ENCODE results near the gene CDH4. TPM values are rescaled to one million over a fixed set of nuclear protein-coding genes. Genes with fewer than 3 reads are reported as not detected.
A peak's percentile ranks its signal among the peaks of the same experiment; 100 is the strongest.

CDH4 gene
- total and polyA plus RNA-seq, 2 of the 4 experiments (the other 2 are of a cell fraction): 1.6 to 3.5 TPM

- Histone ChIP-seq H3K23ac (ENCODE audit: low read depth, low read length) (no peak overlapping the region), H3K4me1 (ENCODE audit: control insufficient read depth, insufficient read depth, low read length) (no peaks in the 10 kb centered on the region), H4K5ac (ENCODE audit: low read depth, low read length) (no peak overlapping the region), H3K56ac (ENCODE audit: extremely low read depth, insufficient read depth, low read length) (no peak overlapping the region), H3K4me2 (ENCODE audit: low read depth, low read length) (no peak overlapping the region), H3K9ac (ENCODE audit: low read depth, low read length) (no peak overlapping the region), H4K8ac (ENCODE audit: low read depth in 2 of 2, low read length in 2 of 2) (no peak overlapping the region), H3K4me3 (ENCODE audit: insufficient read depth, low read depth, low read length) (no peak overlapping the region), H2BK5ac (ENCODE audit: low read depth, low read length, poor library complexity, severe bottlenecking) (no peak overlapping the region), H3K27ac (ENCODE audit: insufficient read depth, low read length) (no peak overlapping the region), H2AFZ (replicated peaks; ENCODE audit: low read length, poor library complexity) (no peak overlapping the region), H2BK120ac (ENCODE audit: low read depth, low read length) (no peak overlapping the region), H3K18ac (ENCODE audit: low read depth, low read length) (no peak overlapping the region), H2AK5ac (ENCODE audit: low read depth, low read length) (no peak overlapping the region), H4K20me1 (ENCODE audit: insufficient read depth, low read length) (no peaks in the 10 kb centered on the region), H3K14ac (replicated peaks; ENCODE audit: low read depth, low read length) (no peak overlapping the region), H3K27me3 (ENCODE audit: control insufficient read depth, insufficient read depth, low read length) (no peaks in the 10 kb centered on the region), H2BK20ac (ENCODE audit: low read depth, low read length) (no peak overlapping the region), H2AK9ac (replicated peaks; ENCODE audit: low read depth, low read length, poor library complexity) (peak overlapping the region; percentile 24), H3K79me1 (ENCODE audit: low read depth in 1 of 2, low read length in 2 of 2) (no peaks in the 10 kb centered on the region), H2BK15ac (ENCODE audit: low read depth, low read length) (no peak overlapping the region), H3K4ac (ENCODE audit: low read depth, low read length) (no peak overlapping the region), H3K36me3 (ENCODE audit: control insufficient read depth, insufficient read depth, low read length) (no peaks in the 10 kb centered on the region), H3K9me3 (ENCODE audit: control insufficient read depth, insufficient read depth, low read length) (no peaks in the 10 kb centered on the region), H3K9me1 (ENCODE audit: insufficient read depth, low read length) (no peaks in the 10 kb centered on the region), H4K91ac (ENCODE audit: insufficient read depth, low read depth, low read length) (no peak overlapping the region)
- no TSS peak for BruUV-seq (replicated peaks)
- 87% methylated on average over 8 of the region's 16 CpGs; no CpG with 5 or more reads in 1 of the 2 experiments for WGBS, 2 experiments (ENCODE audit: extremely low coverage in 2 of 2, insufficient read length in 1 of 2)
- DNase-seq: no peak
- POLR2A ChIA-PET (ENCODE audit: unreplicated experiment): no interaction called here
- TF ChIP-seq BHLHE40 (IDR thresholded peaks at IDR 0.05; ENCODE audit: low read depth, low read length) (no peak), RAD21 (IDR thresholded peaks at IDR 0.05; ENCODE audit: low read length) (no peak), CEBPB (IDR thresholded peaks at IDR 0.05; ENCODE audit: low read depth, low read length) (no peak), CTCF (conservative IDR thresholded peaks at IDR 0.05; ENCODE audit: low read depth, low read length) (no peak), MXI1 (IDR thresholded peaks at IDR 0.05; ENCODE audit: borderline replicate concordance, low read depth, low read length) (no peak), SMC3 (IDR thresholded peaks at IDR 0.05; ENCODE audit: low read depth, low read length) (no peak), MAZ (IDR thresholded peaks at IDR 0.05; ENCODE audit: borderline replicate concordance, low read depth, low read length) (no peak), USF2 (IDR thresholded peaks at IDR 0.05; ENCODE audit: low read depth, low read length) (no peak), RCOR1 (IDR thresholded peaks at IDR 0.05; ENCODE audit: insufficient replicate concordance, low read length) (no peak), ELK1 (IDR thresholded peaks at IDR 0.05; ENCODE audit: borderline replicate concordance, low read depth, low read length) (no peak), CHD1 (IDR thresholded peaks at IDR 0.05; ENCODE audit: low read depth, low read length) (no peak), RFX5 (IDR thresholded peaks at IDR 0.05; ENCODE audit: low read depth, low read length) (no peak), NFE2L2 (IDR thresholded peaks at IDR 0.05; ENCODE audit: low read depth, low read length) (no peak), POLR2A (IDR thresholded peaks at IDR 0.05; ENCODE audit: low read depth, low read length) (no peak), MAFK (IDR thresholded peaks at IDR 0.05; ENCODE audit: low read depth, low read length) (no peak), FOS (IDR thresholded peaks at IDR 0.05; ENCODE audit: low read depth, low read length) (no peak)
- no peak for ATAC-seq (ENCODE audit: low read depth)
- in situ Hi-C loops (cut with MboI; ENCODE audit: low sequenced_read_pairs) (no loop called here), dilution Hi-C loops (cut with HindIII; ENCODE audit: low sequenced_read_pairs, unreplicated experiment) (no loop called here), intact Hi-C loops (cut with micrococcal nuclease) (no loop called here)
- CTCF ChIA-PET: no interaction called here
Observed at GRCh38 chr20:61835791-61836350, 583.8 kb downstream of the CDH4 start.

Measured in IMR-90 (cell line).